Motor neuron (in vitro differentiated cells): Measurements from ENCODE around the gene FLAD1. TPM values are rescaled to one million over a fixed set of nuclear protein-coding genes. Genes with fewer than 3 reads are reported as not detected.
A peak's percentile ranks its signal among the peaks of the same experiment; 100 is the strongest.

Experiments used
- ATAC-seq, 8 experiments: fragments of 200-7000 bp; cut with Tn5 transposase; replicated peaks in 6 of 8; 2 replicates each; pipeline ENCODE4 v1.8.0; 2021; ENCODE audit warnings: mild to moderate bottlenecking in 8 of 8, moderate library complexity in 8 of 8
- H3K27ac ChIP-seq, 2 donors: fragments of 250-450 bp; sonication (Bioruptor Pico); 2 replicates each; pipeline ENCODE4 v1.9.0; 2021; ENCODE audit warnings: antibody characterized with exemption in 2 of 2, mild to moderate bottlenecking in 2 of 2, moderate library complexity in 1 of 2
- H3K4me1 ChIP-seq, 2 donors: fragments of 250-450 bp; sonication (Bioruptor Pico); replicated peaks in 1 of 2; 2 replicates each; pipeline ENCODE4 v1.6.1; 2021; ENCODE audit warnings: antibody characterized with exemption in 2 of 2, mild to moderate bottlenecking in 2 of 2, moderate library complexity in 1 of 2
- H3K4me3 ChIP-seq, 5 donors: fragments of 250-450 bp; sonication (Bioruptor Pico); 2 replicates each; pipeline ENCODE4 v1.9.0; 2021; ENCODE audit warnings: antibody characterized with exemption in 5 of 5, mild to moderate bottlenecking in 5 of 5, moderate library complexity in 4 of 5
- WGBS, 10 experiments: fragments of 450-650 bp; shearing (Covaris generic); methylation state at CpG; one replicate each; pipeline ENCODE4 v1.0.0; 2022; 5-methylcytosine and 5-hydroxymethylcytosine counted together
- in situ Hi-C, 9 experiments: fragments of 400-800 bp; cut with MboI; loops; one replicate each; pipeline ENCODE4 v1.15.0; 2021; ENCODE audit warnings: low sequenced_read_pairs in 9 of 9, low pct_unique_long_range_greater_than_20kb in 2 of 9; ENCODE audit not compliant: unreplicated experiment in 9 of 9
- total RNA-seq, 8 experiments: library from RNA; unstranded; fragments of 300-600 nt; gene quantifications; 2 replicates each; pipeline versions ENCODE4 v1.2.3 to v1.2.4, GENCODE V29; 2022

Gene FLAD1
- total RNA-seq, 8 experiments from 2014 or later = 34.1 to 76.9 (median 49.2) TPM

GRCh38 chr1:154955718-154956543 is 27.2 kb upstream of the FLAD1 start, which contains the start of gene PBXIP1:
Gene PBXIP1 (minus strand): TSS chr1:154956099. CDS start chr1:154953721, 2,378 bp downstream.
- in situ Hi-C loops = loop anchor here in 2 of 9 experiments (25.0 kb wide), 1 partner anchor 106 kb away; the partner anchor contains the start of genes ADAM15 (in 2 of the 2) and EFNA4 (in 2 of the 2)
- peak; percentile 32 to 78 (median 64) for ATAC-seq
- WGBS, 10 experiments = 0 to 5% (median 0%) methylated on average over 1 to 15 of the region's 18 CpGs
- H3K4me3 ChIP-seq = peak within 1 kb of the TSS; percentile 24 to 42 (median 34)
- peaks cover 32 to 36% of the 10 kb centered on the region in 2 donors for H3K4me1 ChIP-seq
- H3K27ac ChIP-seq = peak within 1 kb of the TSS; percentile 39 to 43

- 0 to 33% (median 13%) methylated on average over 1 to 6 of the region's 6 CpGs; no CpG with 5 or more reads in 4 of the 10 experiments for WGBS, 10 experiments
- Histone ChIP-seq H3K4me1 (peaks cover 32 to 36% of the 10 kb centered on the region in 2 donors), H3K27ac (no peak overlapping the region), H3K4me3 (peak overlapping the region in 2 of 5 donors; percentile 38 to 42)
- in situ Hi-C loops = loop anchor here in 2 of 9 experiments (25.0 kb wide), 1 partner anchor 106 kb away; the partner anchor contains the start of genes ADAM15 (in 2 of the 2) and EFNA4 (in 2 of the 2)
- peak in 1 of 8 experiments; percentile 1 for ATAC-seq
Observed at GRCh38 chr1:154956544-154956941, 26.6 kb upstream of the FLAD1 start.

- Histone ChIP-seq H3K4me3 (no peak overlapping the region), H3K27ac (no peak overlapping the region), H3K4me1 (peaks cover 32 to 36% of the 10 kb centered on the region in 2 donors)
- no peak for ATAC-seq
- in situ Hi-C loops = loop anchor here in 2 of 9 experiments (25.0 kb wide), 1 partner anchor 105 kb away; the partner anchor contains the start of genes ADAM15 (in 2 of the 2) and EFNA4 (in 2 of the 2)
- WGBS, 10 experiments = 0 to 56% (median 42%) methylated on average over 1 to 8 of the region's 9 CpGs; no CpG with 5 or more reads in 4 of the 10 experiments
Observed at GRCh38 chr1:154957091-154957657, 26.0 kb upstream of the FLAD1 start.

- no peak for ATAC-seq
- Histone ChIP-seq H3K27ac (no peak overlapping the region), H3K4me1 (peaks cover 37 to 38% of the 10 kb centered on the region in 2 donors), H3K4me3 (no peak overlapping the region)
- 50 to 92% (median 79%) methylated on average over 1 to 2 of the region's 2 CpGs; no CpG with 5 or more reads in 2 of the 10 experiments for WGBS, 10 experiments
- in situ Hi-C loops = loop anchor here in 2 of 9 experiments (25.0 kb wide), 1 partner anchor 104 kb away; the partner anchor contains the start of genes ADAM15 (in 2 of the 2) and EFNA4 (in 2 of the 2)
Observed at GRCh38 chr1:154958036-154958435, 25.1 kb upstream of the FLAD1 start.

GRCh38 chr1:154958681-154959425 is 24.3 kb upstream of the FLAD1 start:
- Histone ChIP-seq H3K4me1 (peaks cover 32 to 39% of the 10 kb centered on the region in 2 donors), H3K4me3 (no peak overlapping the region), H3K27ac (no peak overlapping the region)
- in situ Hi-C loops = loop anchor here in 2 of 9 experiments (25.0 kb wide), 1 partner anchor 103 kb away; the partner anchor contains the start of genes ADAM15 (in 2 of the 2) and EFNA4 (in 2 of the 2)
- WGBS, 10 experiments = 86 to 100% (median 95%) methylated on average over 2 to 9 of the region's 16 CpGs; no CpG with 5 or more reads in 5 of the 10 experiments
- ATAC-seq = no peak

- 100% methylated on average over 1 of the region's 7 CpGs; no CpG with 5 or more reads in 8 of the 10 experiments for WGBS, 10 experiments
- no peak for ATAC-seq
- H3K4me1 ChIP-seq = peaks cover 26 to 34% of the 10 kb centered on the region in 2 donors
- H3K27ac ChIP-seq = no peak overlapping the region
- in situ Hi-C loops = loop anchor here in 2 of 9 experiments (25.0 kb wide), 1 partner anchor 103 kb away; the partner anchor contains the start of genes ADAM15 (in 2 of the 2) and EFNA4 (in 2 of the 2)
- H3K4me3 ChIP-seq = no peak overlapping the region
Observed at GRCh38 chr1:154959426-154959780, 23.7 kb upstream of the FLAD1 start.

GRCh38 chr1:154960446-154961136 is 22.6 kb upstream of the FLAD1 start:
- peak overlapping the region; percentile 92 to 98 (median 93) for H3K4me3 ChIP-seq
- peaks cover 16 to 22% of the 10 kb centered on the region in 2 donors for H3K4me1 ChIP-seq
- in situ Hi-C loops = loop anchor here in 2 of 9 experiments (25.0 kb wide), 1 partner anchor 102 kb away; the partner anchor contains the start of genes ADAM15 (in 2 of the 2) and EFNA4 (in 2 of the 2)
- H3K27ac ChIP-seq = no peak overlapping the region
- 29 to 76% (median 55%) methylated on average over 2 to 10 of the region's 10 CpGs for WGBS, 10 experiments
- no peak for ATAC-seq

GRCh38 chr1:154961207-154962155 is 21.7 kb upstream of the FLAD1 start, which contains the start of gene PYGO2:
Gene PYGO2 (minus strand): TSS chr1:154961782. CDS start chr1:154961576, 206 bp downstream.
- ATAC-seq = peak; percentile 52 to 89 (median 86)
- 0 to 20% (median 1%) methylated on average over 1 to 30 of the region's 93 CpGs; no CpG with 5 or more reads in 2 of the 10 experiments for WGBS, 10 experiments
- in situ Hi-C loops = loop anchor here in 2 of 9 experiments (25.0 kb wide), 1 partner anchor 101 kb away; the partner anchor contains the start of genes ADAM15 (in 2 of the 2) and EFNA4 (in 2 of the 2)
- peaks cover 13 to 22% of the 10 kb centered on the region in 2 donors for H3K4me1 ChIP-seq
- peak within 1 kb of the TSS; percentile 92 to 98 (median 93) for H3K4me3 ChIP-seq
- H3K27ac ChIP-seq = peak within 1 kb of the TSS; percentile 100

- peaks cover 8 to 19% of the 10 kb centered on the region in 2 donors for H3K4me1 ChIP-seq
- ATAC-seq = peak in 7 of 8 experiments; percentile 0 to 2 (median 1)
- in situ Hi-C loops = loop anchor here in 2 of 9 experiments (25.0 kb wide), 1 partner anchor 100 kb away; the partner anchor contains the start of genes ADAM15 (in 2 of the 2) and EFNA4 (in 2 of the 2)
- peak overlapping the region; percentile 100 for H3K27ac ChIP-seq
- 0 to 37% (median 12%) methylated on average over 1 to 16 of the region's 25 CpGs for WGBS, 10 experiments
- peak overlapping the region; percentile 92 to 98 (median 93) for H3K4me3 ChIP-seq
Observed at GRCh38 chr1:154962156-154962749, 20.9 kb upstream of the FLAD1 start.

GRCh38 chr1:154962795-154963330 is 20.3 kb upstream of the FLAD1 start:
- WGBS, 10 experiments = 50 to 100% (median 71%) methylated on average over 1 to 2 of the region's 6 CpGs; no CpG with 5 or more reads in 6 of the 10 experiments
- no peak overlapping the region for H3K27ac ChIP-seq
- in situ Hi-C loops = loop anchor here in 2 of 9 experiments (25.0 kb wide), 1 partner anchor 99 kb away; the partner anchor contains the start of genes ADAM15 (in 2 of the 2) and EFNA4 (in 2 of the 2)
- H3K4me3 ChIP-seq = peak overlapping the region in 4 of 5 donors; percentile 92 to 98 (median 94)
- ATAC-seq = no peak
- H3K4me1 ChIP-seq = peaks cover 8 to 19% of the 10 kb centered on the region in 2 donors
